Measurements from ENCODE around the gene TAF3. TPM values are rescaled to one million over a fixed set of nuclear protein-coding genes. Genes with fewer than 3 reads are reported as not detected.

Gene TAF3
- polyA plus RNA-seq, 3 donors = 1.6 to 3.9 (median 3.4) TPM

DNA sequence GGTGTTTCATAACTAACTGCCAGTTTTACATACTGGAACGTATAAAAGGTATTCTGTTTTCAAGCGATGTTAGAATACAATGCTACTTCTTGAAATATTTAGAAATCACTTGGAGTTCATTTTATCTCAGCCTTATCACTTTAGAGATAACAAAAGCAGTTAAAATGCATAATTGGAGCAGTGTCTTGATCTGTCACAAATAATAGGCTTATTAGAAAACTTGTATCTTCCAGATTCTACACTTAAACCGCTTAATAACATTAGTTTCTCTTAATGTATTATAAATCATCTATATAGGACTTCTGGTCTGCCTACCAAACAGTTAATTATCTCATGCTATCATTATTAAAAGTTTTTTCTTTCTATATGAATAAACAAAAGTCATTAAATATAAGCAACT lies 104.4 kb downstream of the TAF3 start:
- no peaks in the 10 kb centered on the region for H3K36me3 ChIP-seq (replicated peaks in 1 of 2; ENCODE audit: control insufficient read depth in 1 of 2, insufficient read depth in 2 of 2, low read length in 2 of 2)
- Mint-ChIP-seq H3K27ac (no peak overlapping the region), H3K4me3 (no peak overlapping the region), H3K36me3 (no peaks in the 10 kb centered on the region), H3K4me1 (peaks cover 4% of the 10 kb centered on the region), H3K27me3 (ENCODE audit: low read depth in 3 of 3) (no peaks in the 10 kb centered on the region), H3K9me3 (peaks cover 0 to 3% (median 0%) of the 10 kb centered on the region in 7 donors)
- no CpG with 5 or more reads among the region's 3 CpGs for WGBS (ENCODE audit: insufficient coverage)
- intact Hi-C loops (cut with micrococcal nuclease) = no loop called here
- H3K4me3 ChIP-seq (replicated peaks in 1 of 3; ENCODE audit: low read depth in 2 of 3, low read length in 3 of 3) = no peak overlapping the region
- H3K9me3 ChIP-seq (replicated peaks in 1 of 2; ENCODE audit: control insufficient read depth in 1 of 2, insufficient read depth in 1 of 2, low read length in 2 of 2) = no peaks in the 10 kb centered on the region
- no peak overlapping the region for H3K27ac ChIP-seq (ENCODE audit: low read depth in 1 of 2, low read length in 2 of 2)
- H3K4me2 ChIP-seq (replicated peaks; ENCODE audit: extremely low read depth, low read length, poor library complexity, severe bottlenecking) = no peak overlapping the region
- H3K4me1 ChIP-seq (ENCODE audit: control insufficient read depth in 1 of 2, insufficient read depth in 2 of 2, low read length in 2 of 2) = no peaks in the 10 kb centered on the region
- H4K20me1 ChIP-seq (ENCODE audit: insufficient read depth, low read length) = peaks cover 9% of the 10 kb centered on the region
- DNase-seq = no peak
- TF ChIP-seq, protein P1, sequence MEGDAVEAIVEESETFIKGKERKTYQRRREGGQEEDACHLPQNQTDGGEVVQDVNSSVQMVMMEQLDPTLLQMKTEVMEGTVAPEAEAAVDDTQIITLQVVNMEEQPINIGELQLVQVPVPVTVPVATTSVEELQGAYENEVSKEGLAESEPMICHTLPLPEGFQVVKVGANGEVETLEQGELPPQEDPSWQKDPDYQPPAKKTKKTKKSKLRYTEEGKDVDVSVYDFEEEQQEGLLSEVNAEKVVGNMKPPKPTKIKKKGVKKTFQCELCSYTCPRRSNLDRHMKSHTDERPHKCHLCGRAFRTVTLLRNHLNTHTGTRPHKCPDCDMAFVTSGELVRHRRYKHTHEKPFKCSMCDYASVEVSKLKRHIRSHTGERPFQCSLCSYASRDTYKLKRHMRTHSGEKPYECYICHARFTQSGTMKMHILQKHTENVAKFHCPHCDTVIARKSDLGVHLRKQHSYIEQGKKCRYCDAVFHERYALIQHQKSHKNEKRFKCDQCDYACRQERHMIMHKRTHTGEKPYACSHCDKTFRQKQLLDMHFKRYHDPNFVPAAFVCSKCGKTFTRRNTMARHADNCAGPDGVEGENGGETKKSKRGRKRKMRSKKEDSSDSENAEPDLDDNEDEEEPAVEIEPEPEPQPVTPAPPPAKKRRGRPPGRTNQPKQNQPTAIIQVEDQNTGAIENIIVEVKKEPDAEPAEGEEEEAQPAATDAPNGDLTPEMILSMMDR (IDR thresholded peaks at IDR 0.05) = no peak
- H3K9ac ChIP-seq (ENCODE audit: insufficient read depth, low read length, poor library complexity, severe bottlenecking) = no peak overlapping the region
- peaks cover 5% of the 10 kb centered on the region for H3K79me2 ChIP-seq (ENCODE audit: insufficient read depth, low read length)
- H3K27me3 ChIP-seq (ENCODE audit: control insufficient read depth in 2 of 2, insufficient read depth in 2 of 2, low read length in 2 of 2) = no peaks in the 10 kb centered on the region
- no peak overlapping the region for H2AFZ ChIP-seq (ENCODE audit: insufficient read depth, low read depth, low read length, poor library complexity, severe bottlenecking)

DNA sequence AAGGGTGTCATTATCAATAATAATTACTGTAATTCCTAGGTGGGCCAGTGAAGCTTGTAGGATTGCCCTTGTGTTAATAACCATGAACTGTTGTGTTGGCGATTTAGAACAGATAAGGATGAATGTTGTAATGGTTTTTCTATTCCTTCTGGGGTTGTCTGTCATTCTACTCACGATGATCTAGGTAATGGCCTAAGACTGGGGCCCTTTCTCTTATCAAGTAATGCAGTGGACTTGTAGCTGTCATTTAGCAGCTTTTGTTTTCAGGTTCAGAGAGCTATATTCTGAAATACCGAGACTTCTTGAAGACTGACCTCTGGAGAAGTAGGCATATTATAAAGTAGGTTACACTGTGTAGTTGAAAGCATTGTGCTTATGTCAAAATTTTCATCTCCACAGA lies 110.2 kb downstream of the TAF3 start:
- no peaks in the 10 kb centered on the region for H3K36me3 ChIP-seq (replicated peaks in 1 of 2; ENCODE audit: control insufficient read depth in 1 of 2, insufficient read depth in 2 of 2, low read length in 2 of 2)
- H3K27ac ChIP-seq (ENCODE audit: low read depth in 1 of 2, low read length in 2 of 2) = no peak overlapping the region
- H4K20me1 ChIP-seq (ENCODE audit: insufficient read depth, low read length) = peaks cover 21% of the 10 kb centered on the region
- H3K27me3 ChIP-seq (ENCODE audit: control insufficient read depth in 2 of 2, insufficient read depth in 2 of 2, low read length in 2 of 2) = no peaks in the 10 kb centered on the region
- intact Hi-C loops (cut with micrococcal nuclease) = no loop called here
- H3K9me3 ChIP-seq (replicated peaks in 1 of 2; ENCODE audit: control insufficient read depth in 1 of 2, insufficient read depth in 1 of 2, low read length in 2 of 2) = no peaks in the 10 kb centered on the region
- DNase-seq = no peak
- H3K4me3 ChIP-seq (replicated peaks in 1 of 3; ENCODE audit: low read depth in 2 of 3, low read length in 3 of 3) = no peak overlapping the region
- no peaks in the 10 kb centered on the region for H3K79me2 ChIP-seq (ENCODE audit: insufficient read depth, low read length)
- Mint-ChIP-seq H3K36me3 (peaks cover 0 to 5% of the 10 kb centered on the region in 2 donors), H3K27ac (no peak overlapping the region), H3K9me3 (peaks cover 0 to 3% (median 0%) of the 10 kb centered on the region in 7 donors), H3K4me3 (no peak overlapping the region), H3K27me3 (ENCODE audit: low read depth in 3 of 3) (no peaks in the 10 kb centered on the region), H3K4me1 (peaks cover 7% of the 10 kb centered on the region)
- no peak overlapping the region for H3K9ac ChIP-seq (ENCODE audit: insufficient read depth, low read length, poor library complexity, severe bottlenecking)
- no CpG with 5 or more reads among the region's 3 CpGs for WGBS (ENCODE audit: insufficient coverage)
- H2AFZ ChIP-seq (ENCODE audit: insufficient read depth, low read depth, low read length, poor library complexity, severe bottlenecking) = no peak overlapping the region
- no peaks in the 10 kb centered on the region for H3K4me1 ChIP-seq (ENCODE audit: control insufficient read depth in 1 of 2, insufficient read depth in 2 of 2, low read length in 2 of 2)
- TF ChIP-seq, protein P1 (IDR thresholded peaks at IDR 0.05) = no peak
- no peak overlapping the region for H3K4me2 ChIP-seq (replicated peaks; ENCODE audit: extremely low read depth, low read length, poor library complexity, severe bottlenecking)
